Kidney (tissue), 14 donors: ENCODE data around the gene CITED4. TPM values are rescaled to one million over a fixed set of nuclear protein-coding genes. Genes with fewer than 3 reads are reported as not detected.

Experiments
- DNase-seq, 5 donors: peaks; one replicate each; pipeline ENCODE4 v3.0.0-alpha.2; 2013 to 2020
- FAIRE-seq: peaks from 2 replicates; lab custom pipeline; 2012; peaks lifted over from hg19 to GRCh38; lab: Jason Lieb, UNC
- H3K27ac ChIP-seq, 2 donors: one replicate each; pipeline ENCODE4 v1.7.0; 2013; ENCODE audit warnings: low read depth in 2 of 2, low read length in 2 of 2, inconsistent platforms in 1 of 2
- H3K27me3 ChIP-seq: one replicate; pipeline ENCODE4 v1.7.1; 2013; ENCODE audit warnings: low read length, inconsistent platforms; ENCODE audit not compliant: control insufficient read depth, insufficient read depth
- H3K36me3 ChIP-seq, 3 donors: one replicate each; pipeline versions ENCODE4 v1.7.0 to v1.7.1; 2013; ENCODE audit warnings: low read length in 3 of 3, control low read depth in 1 of 3, inconsistent platforms in 1 of 3; ENCODE audit not compliant: insufficient read depth in 3 of 3, control insufficient read depth in 2 of 3
- H3K4me1 ChIP-seq, 3 donors: one replicate each; pipeline versions ENCODE4 v1.7.0 to v1.7.1; 2013; ENCODE audit warnings: low read length in 3 of 3, inconsistent platforms in 1 of 3, low read depth in 1 of 3; ENCODE audit not compliant: control insufficient read depth in 2 of 3, insufficient read depth in 2 of 3
- H3K4me3 ChIP-seq, 3 donors: one replicate each; pipeline versions ENCODE4 v1.7.0 to v1.8.1; 2013; ENCODE audit warnings: low read length in 3 of 3, control low read depth in 1 of 3, inconsistent platforms in 1 of 3
- H3K9ac ChIP-seq, 3 donors: one replicate each; pipeline versions ENCODE4 v1.7.0 to v1.7.1; 2013; ENCODE audit warnings: low read length in 3 of 3, control low read depth in 1 of 3, inconsistent platforms in 1 of 3
- H3K9me3 ChIP-seq, 3 donors: one replicate each; pipeline versions ENCODE4 v1.7.0 to v1.7.1; 2013; ENCODE audit warnings: low read length in 3 of 3, control low read depth in 1 of 3, inconsistent platforms in 1 of 3; ENCODE audit not compliant: control insufficient read depth in 2 of 3, insufficient read depth in 1 of 3
- CTCF ChIP-seq: IDR thresholded peaks from 3 replicates; pipeline ENCODE4 v1.5.1; 2012; ENCODE audit warnings: mild to moderate bottlenecking, moderate library complexity, borderline replicate concordance; ENCODE audit not compliant: insufficient read depth; ENCODE audit errors: extremely low read depth
- intact Hi-C: fragments of 100-400 bp; cut with DNase I; formaldehyde crosslinking; loops from one replicate; pipeline ENCODE4 v1.11.1; 2022
- polyA plus RNA-seq: library from polyadenylated mRNA; stranded (reverse); fragments of 350-450 nt; fragmentation: Illumina TruSeq; extraction: RNeasy Lipid Tissue Mini Kit (QIAGEN cat#74804); gene quantifications from one replicate; pipeline ENCODE4 v1.2.3, GENCODE V29; 2014; ENCODE audit warnings: low read depth, low replicate concordance; ENCODE audit not compliant: insufficient read depth
- total RNA-seq: library from RNA; stranded (reverse); fragmentation: NEBNext Ultra II Directional; extraction: Animal tissue kit (Norgen Biotek cat#: 25700); gene quantifications from one replicate; pipeline ENCODE4 v1.2.1, GENCODE V29; 2021
- donor health status: control.
- donor health status: control.
- donor health status: control.
- donor health status: control.
- donor health status: control.
- donor health status: DM: yes; HTN: yes; CAD: no.
- donor health status: Normal renal cell carcinoma (clear cell type).

CITED4 gene
- total and polyA plus RNA-seq, 2 donors from 2014 or later, result 21.7 to 78.6 TPM

GRCh38 chr1:40818264-40818961 is 43.8 kb downstream of the CITED4 start:
- DNase-seq (peak; percentile 70 to 94 (median 74)), FAIRE-seq (no peak)
- intact Hi-C loops, result no loop called here
- peak overlapping the region in 1 of 3 donors; percentile 35 for H3K4me3 ChIP-seq
- no peaks in the 10 kb centered on the region for H3K27me3 ChIP-seq
- no peak overlapping the region for H3K9ac ChIP-seq
- no peak for TF ChIP-seq CTCF
- H3K36me3 ChIP-seq, result no peaks in the 10 kb centered on the region
- peaks cover 0 to 4% (median 0%) of the 10 kb centered on the region in 3 donors for H3K4me1 ChIP-seq
- no peak overlapping the region for H3K27ac ChIP-seq
- no peaks in the 10 kb centered on the region for H3K9me3 ChIP-seq

- H3K9me3 ChIP-seq, result no peaks in the 10 kb centered on the region
- no peak overlapping the region for H3K27ac ChIP-seq
- FAIRE-seq, result no peak
- DNase-seq, result no peak
- intact Hi-C loops, result no loop called here
- no peak overlapping the region for H3K4me3 ChIP-seq
- no peak overlapping the region for H3K9ac ChIP-seq
- peaks cover 0 to 4% (median 0%) of the 10 kb centered on the region in 3 donors for H3K4me1 ChIP-seq
- TF ChIP-seq CTCF, result no peak
- no peaks in the 10 kb centered on the region for H3K36me3 ChIP-seq
- no peaks in the 10 kb centered on the region for H3K27me3 ChIP-seq
Measured at GRCh38 chr1:40817791-40818263, 44.3 kb downstream of the CITED4 start.

GRCh38 chr1:40815420-40815819 is 46.7 kb downstream of the CITED4 start:
- no peak overlapping the region for H3K9ac ChIP-seq
- no peaks in the 10 kb centered on the region for H3K36me3 ChIP-seq
- no peak overlapping the region for H3K27ac ChIP-seq
- no peak for FAIRE-seq
- TF ChIP-seq CTCF, result no peak
- intact Hi-C loops, result no loop called here
- DNase-seq, result no peak
- H3K4me3 ChIP-seq, result no peak overlapping the region
- H3K9me3 ChIP-seq, result no peaks in the 10 kb centered on the region
- no peaks in the 10 kb centered on the region for H3K27me3 ChIP-seq
- H3K4me1 ChIP-seq, result peaks cover 0 to 4% (median 0%) of the 10 kb centered on the region in 3 donors

Other genes starting within 250 kb of the CITED4 start
- 6.2 TPM for gene RIMS3, start 196.7 kb downstream of the CITED4 start, total RNA-seq
- gene RIMS3, start 196.7 kb downstream of the CITED4 start, polyA plus RNA-seq, result 1.6 TPM
- 69.3 TPM for gene NFYC, start 170.7 kb downstream of the CITED4 start, total RNA-seq
- gene NFYC, start 170.7 kb downstream of the CITED4 start, polyA plus RNA-seq, result 52.1 TPM
- 1.2 TPM for gene KCNQ4, start 78.6 kb downstream of the CITED4 start, total RNA-seq
- gene KCNQ4, start 78.6 kb downstream of the CITED4 start, polyA plus RNA-seq, result 0.65 TPM
- 23.8 TPM for gene CTPS1, start 117.3 kb upstream of the CITED4 start, total RNA-seq
- gene CTPS1, start 117.3 kb upstream of the CITED4 start, polyA plus RNA-seq, result 8.8 TPM
- gene SLFNL1, start 159.4 kb upstream of the CITED4 start, total RNA-seq, result 0.50 TPM
- 0.32 TPM for gene SLFNL1, start 159.4 kb upstream of the CITED4 start, polyA plus RNA-seq